Prostate gland (tissue), 2 donors: ENCODE data around the gene ZNF429.

Source experiments
- CTCF ChIP-seq, 4 experiments: fragments of 200-600 bp in 2 of 4; fragments of 450-650 bp in 2 of 4; sonication (generic) in 2 of 4; IDR thresholded peaks; 1 replicate in 3 of 4; 2 replicates in 1 of 4; pipeline ENCODE4 v1.5.1; 2016 to 2019; ENCODE audit warnings: antibody characterized with exemption in 4 of 4, mild to moderate bottlenecking in 2 of 4, moderate library complexity in 2 of 4
- POLR2A ChIP-seq: fragments of 450-650 bp; IDR thresholded peaks from one replicate; pipeline ENCODE4 v1.6.1; 2016; ENCODE audit warnings: antibody characterized with exemption, mild to moderate bottlenecking

GRCh38 chr19:21483589-21484170 is 21.7 kb upstream of the ZNF429 start:
- peak in 3 of 4 experiments; percentile 37 to 59 (median 40) for TF ChIP-seq CTCF (IDR thresholded peaks at IDR 0.05)
- no peak for TF ChIP-seq POLR2A
